ENCODE results near the gene ASB2.
A peak's percentile ranks its signal among the peaks of the same experiment; 100 is the strongest.

The ASB2 gene

DNA sequence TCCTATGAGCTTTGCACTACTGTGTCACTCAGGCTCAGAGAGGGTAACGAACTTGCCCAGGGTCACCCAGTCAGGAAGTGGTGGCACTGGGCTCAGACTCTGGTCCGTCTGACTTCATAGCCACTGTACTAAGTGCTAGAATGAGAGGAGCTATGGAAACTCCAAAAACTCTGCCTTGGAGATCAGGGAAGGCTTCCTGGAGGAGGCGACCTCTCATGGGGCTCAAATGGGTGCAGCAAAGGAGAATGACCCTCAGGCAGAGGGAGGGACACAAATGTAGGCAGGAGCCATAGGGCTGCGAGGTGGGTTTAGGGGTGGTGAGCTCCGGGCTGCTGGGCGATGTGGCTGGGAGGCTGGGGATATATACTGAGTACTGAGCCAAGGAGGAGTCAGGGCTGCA is 23.9 kb upstream of the ASB2 start:
- DNase-seq (ENCODE audit: low read depth), result no peak

DNA sequence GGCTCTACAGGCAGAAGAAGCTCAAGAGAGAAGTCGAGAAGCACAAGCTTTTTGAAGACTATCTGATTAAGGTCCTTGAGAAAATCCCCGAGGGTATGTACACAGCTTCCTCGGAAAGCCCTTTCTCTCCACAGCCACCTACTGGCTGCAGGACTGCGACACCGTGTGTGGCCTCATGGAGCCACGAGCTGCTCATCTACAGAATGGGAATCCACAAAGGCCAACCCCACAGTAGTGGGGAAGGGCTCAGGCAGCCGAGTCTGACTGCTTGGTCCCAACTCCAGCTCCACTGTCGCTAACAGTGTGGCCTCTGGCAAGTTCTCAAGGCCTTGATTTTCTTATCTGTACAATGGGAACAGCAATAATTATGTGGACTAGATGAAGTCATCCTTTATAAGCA is 23.2 kb upstream of the ASB2 start:
- no peak for DNase-seq (ENCODE audit: low read depth)

DNA sequence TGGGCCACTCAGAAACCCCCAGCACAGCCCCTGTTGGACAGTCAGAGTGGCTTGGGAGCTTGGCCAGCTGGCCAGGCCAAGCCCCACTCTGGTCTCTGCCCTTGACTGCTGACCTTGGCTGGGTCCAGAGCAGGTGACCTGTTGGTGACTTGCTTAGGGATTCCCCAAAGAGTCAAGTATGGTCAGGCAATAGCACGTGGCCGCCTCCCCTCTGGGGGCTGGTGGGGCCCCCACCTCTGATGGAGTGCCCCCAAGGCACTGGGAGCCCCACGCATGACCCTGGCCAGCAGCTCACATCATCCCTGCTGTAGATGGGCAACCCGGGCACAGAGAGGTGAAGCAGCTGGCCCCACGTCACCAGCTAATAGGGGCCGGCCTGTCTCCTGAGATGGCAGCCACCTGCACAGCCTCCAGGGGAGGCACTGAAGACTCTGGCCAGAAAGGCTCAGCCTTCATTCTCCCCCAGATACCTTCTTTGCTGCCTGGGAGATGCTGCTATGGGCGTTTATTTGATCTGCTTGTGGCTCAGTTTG is 22.6 kb upstream of the ASB2 start:
- no peak for DNase-seq (ENCODE audit: low read depth)

DNA sequence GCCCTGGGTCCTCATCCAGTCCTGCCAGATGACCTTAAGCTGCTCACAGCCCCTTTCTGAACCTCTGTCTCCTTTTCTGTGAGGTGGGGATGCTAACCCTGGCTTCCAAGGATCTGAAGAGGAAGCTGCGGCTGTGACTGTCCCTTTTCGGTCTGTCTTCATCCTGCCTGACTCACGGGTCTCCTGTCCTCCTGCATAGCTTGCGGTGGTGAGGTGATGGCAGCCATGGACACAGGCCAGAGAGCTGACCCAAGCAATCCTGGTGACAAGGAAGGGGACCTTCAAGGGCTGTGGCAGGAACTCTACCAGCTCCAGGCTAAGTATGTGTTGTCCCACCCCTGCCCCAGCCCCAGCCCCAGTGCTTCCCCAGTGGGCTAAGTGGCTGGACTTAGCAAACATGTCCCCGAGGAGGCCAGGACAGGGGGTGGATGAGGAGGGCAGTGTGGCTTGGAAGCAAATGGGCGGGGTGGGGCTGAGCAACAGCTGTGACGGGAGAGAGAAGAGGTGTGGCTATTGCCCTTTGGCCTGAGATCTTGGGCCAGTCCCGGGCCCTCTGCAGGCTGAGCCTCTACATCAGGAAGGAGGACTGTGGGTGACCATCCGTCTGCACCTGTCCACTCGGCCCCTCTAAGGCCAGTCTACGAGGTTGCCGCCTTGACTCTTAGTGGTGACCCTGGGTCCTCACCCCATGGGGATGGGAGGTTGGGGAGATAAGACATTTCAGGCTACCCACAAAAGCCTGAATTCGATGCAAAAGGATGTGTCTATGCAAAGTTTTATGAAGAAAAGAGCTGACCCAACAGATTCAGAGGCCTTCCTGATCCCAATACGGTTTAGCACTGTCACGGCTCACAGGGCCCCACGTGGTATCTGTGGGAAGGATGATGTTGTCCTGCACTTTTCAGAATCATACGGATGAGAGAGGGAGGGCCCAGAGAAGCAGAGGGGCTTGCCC is 21.8 kb upstream of the ASB2 start:
- DNase-seq (ENCODE audit: low read depth), result no peak

DNA sequence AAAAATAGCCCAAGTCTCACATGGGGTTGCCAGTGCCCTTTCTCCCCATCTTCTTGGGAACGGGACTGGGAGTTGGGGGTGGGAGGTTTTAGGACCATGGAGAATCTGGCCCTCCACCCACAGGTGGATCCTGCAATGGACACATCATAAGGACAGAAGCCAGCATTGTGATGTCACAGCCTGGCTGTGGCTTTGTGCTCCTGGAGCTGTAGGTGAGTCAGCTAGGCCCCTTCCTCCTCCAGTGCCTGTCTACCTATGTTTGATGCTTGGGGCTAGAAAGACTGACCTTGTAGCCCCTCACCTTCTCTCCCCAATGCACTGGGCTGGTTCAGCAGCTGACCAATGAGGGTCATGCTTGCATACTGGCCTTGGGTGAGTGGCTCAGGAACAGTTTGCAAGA is 20.7 kb upstream of the ASB2 start, which contains the start of gene CCDC197:
Gene CCDC197, plus strand, starts transcription at position 220 of the 400 bp plus-strand sequence. CDS start 831 bp downstream, outside the sequence.
- DNase-seq (ENCODE audit: low read depth), result no peak

DNA sequence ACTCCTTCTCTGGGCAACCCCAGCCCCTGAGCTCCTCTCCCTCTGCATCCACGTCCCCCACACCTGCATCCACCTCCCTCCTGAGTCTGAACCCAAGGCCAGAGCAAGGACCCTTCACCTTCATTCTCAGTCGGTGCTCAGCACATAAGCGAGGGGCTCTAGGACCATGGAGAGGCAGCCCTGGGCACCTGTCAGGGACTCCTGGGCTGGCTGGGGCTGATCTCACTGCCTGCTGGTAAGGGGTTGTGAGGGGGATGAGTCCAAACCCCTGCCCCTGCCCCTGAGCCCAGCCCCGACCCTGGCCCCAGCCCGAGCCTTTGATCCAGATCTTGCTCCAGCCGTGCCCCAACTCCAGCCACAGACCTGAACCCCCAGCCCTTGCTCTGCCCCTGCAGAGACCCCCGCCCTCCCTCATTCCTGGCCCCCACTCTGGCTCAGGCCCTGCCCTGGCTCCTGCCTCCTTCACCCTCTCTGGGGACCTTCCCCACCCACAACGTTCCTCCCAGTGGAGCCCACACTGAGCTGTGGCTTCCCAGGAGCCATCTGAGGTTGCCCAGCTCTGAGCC is 19.8 kb upstream of the ASB2 start:
- DNase-seq (ENCODE audit: low read depth), result no peak

DNA sequence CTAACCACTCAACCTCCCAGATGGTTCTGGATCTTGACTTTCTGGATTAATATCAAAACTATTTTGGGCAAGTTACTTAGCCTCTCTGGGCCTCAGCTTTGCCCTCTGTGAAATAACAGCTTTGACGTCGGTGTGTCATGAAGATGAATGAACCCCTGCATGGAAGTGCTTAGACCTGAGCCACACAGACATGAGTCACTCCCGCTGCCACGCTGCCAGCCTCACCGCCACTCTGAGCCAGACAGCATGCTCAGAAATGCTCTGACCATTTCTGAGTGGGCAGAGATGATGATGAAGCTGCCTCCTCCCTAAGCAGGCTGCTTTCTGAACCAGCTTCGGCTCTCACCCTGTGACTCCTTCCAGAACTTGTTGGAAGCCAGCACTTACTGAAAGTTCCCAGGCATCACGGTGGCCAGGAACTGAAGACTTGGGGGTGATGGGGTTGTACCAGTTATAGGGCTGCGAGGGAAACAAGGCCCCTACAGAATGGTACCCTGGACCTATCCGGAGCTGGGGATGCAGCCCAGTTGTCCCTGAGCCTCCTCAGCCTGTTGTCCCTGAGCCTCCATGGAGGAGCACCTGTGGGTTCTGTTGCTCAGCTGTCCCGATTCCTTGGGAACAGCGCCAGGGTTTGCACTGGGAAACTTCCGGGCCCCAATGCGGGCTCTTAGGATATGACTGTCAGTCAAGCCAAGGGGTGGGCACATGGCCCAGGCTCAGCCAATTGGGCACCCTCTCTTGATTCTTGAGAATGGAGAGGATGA is 18.7 kb upstream of the ASB2 start:
- peak; percentile 58 for DNase-seq (ENCODE audit: low read depth)

DNA sequence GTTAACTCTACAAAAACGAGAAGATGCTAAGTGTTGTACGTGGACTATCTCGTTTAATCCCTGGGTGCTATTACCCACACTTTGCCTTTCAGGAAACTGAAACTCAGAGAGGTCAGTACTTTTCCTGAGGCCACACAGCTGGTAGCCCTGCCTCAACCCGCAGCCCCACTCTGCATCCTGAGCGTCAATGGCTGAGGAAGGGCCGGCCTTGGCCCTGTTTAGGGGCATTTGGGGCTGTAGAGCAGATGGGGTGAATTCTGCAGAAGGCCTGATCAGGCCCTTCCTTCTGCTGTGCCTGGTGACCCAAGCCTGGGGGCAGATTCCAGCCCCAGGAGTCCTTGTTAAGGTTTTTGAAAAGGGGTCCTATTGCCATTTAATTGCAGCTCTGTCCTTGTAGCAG is 17.0 kb upstream of the ASB2 start:
- DNase-seq (ENCODE audit: low read depth), result no peak

DNA sequence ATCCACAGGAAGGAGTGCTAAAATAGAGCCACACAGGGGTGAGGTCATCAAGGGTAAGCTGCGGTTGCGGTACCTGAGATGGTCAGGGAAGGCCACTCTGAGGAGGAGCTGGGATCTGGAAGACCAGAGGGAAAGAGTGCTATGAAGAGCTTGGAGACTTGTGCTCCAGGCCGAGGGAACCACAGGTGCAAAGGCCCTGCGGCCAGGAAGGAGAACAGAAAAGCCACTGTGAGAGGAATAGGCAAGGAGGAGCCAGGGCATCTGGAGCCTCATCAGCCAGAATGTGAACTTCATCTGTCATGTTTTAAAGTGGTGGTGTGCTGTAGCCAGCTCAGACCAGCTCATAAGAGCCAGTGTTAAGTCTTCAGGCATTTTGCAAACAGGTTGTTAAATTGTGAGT is 15.3 kb upstream of the ASB2 start:
- DNase-seq (ENCODE audit: low read depth), result no peak

DNA sequence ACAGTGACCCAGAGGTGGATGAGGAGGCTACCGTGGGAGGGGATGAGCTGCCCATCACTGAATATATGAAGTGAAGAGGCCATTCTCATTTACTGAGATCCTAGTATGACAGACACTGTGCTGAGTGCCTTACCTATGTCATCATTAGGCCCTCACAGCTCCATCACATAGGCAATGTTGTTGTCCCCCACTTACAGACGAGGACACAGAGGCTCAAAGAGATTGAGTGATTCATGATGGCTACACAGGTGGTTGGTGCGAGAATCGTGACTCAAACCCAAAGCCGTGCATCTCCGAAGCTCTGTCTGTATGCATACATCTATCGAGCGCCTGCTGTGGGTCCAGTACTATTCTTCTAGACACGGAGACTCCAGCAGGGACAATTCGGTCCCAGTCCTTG is 14.8 kb upstream of the ASB2 start:
- DNase-seq (ENCODE audit: low read depth), result no peak

DNA sequence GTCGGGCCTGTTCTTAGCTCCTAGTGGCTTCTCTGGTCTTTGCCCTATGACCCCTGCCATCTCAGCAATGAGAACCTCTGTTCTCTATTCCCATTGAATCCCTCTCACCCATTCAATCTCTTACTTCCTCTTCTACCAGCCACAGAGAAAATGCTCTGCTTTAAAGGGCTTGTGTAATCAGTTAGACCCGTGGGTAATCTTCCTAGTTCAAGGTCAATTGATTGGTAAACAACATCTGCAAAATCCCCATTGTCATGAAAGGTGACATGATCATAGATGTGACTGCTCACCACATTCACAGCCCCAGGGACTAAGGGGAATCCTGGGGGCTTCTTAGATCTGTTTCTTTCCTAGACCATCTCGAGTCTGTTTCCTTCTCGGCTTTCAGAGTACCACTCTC is 13.6 kb upstream of the ASB2 start:
- DNase-seq (ENCODE audit: low read depth), result no peak

DNA sequence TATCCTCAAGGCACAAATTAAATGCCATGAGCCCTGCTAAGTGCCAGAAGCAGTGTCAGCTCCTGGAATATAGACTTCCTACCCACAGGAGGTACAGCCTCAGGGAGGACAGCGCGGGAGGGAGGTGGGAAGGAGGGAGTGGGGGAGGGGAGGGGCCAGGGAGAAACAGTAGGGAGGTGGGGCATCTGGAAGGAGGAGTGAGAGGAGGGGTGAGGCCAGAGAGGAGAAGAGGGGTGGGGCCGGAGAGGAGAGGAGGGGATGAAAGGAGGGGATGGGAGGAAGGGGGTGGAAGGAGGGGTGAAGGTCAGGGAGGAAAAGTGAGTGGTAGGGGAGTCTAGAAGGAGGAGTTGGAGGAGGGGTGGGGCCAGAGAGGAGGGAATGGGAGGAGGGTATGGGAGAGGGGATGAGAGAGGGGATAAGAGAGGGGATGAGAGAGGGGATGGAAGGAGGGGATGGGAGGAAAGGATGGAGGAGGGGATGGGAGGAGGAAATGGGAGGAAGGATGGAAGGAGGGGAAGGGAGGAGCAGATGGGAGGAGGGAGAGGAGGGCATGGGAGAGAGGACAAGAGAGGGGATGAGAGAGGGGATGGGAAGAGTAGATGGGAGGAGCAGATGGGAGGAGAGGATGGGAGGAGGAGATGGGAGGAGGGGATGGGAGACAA is 11.6 kb upstream of the ASB2 start:
- DNase-seq (ENCODE audit: low read depth), result no peak

DNA sequence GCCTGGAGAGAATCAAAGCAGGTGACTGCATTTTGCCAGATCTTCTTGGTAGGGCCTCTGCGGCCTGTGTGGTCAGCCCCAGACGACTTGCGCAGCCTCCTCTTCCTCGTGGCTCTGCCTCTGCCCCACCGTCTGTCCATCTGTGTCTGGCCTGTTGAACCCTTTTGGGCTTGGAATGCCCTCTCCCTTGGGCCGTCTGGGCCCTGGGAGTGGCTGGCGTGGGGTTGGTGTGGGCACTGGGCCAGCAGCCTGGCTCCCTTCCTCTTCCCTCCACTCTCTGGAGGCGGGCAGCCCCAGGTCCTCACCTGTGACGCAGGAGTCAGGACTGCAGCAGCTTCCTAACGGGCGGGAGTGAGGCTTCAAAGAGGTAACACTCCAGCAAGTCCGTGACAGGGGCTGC is 11.0 kb upstream of the ASB2 start:
- no peak for DNase-seq (ENCODE audit: low read depth)

DNA sequence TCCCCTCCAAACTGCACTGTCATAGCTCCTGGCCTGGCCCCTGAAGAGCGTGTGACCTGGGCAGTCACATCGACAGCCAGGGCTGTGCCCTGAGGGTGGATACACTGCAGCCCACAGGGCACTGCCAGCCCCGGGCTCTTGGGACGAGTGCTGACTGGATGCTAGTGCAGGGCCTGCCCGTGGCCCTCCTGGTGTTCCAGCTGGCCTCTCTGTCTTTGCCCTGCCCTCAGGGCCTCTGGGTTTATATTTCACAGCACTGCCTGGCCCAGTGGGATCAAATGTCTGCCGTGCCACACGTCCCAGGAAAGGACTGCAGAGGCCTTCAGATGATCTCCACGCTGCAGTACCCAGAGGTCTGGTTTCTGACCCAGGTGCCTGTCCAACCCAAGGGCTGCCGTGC is 10.6 kb upstream of the ASB2 start:
- DNase-seq (ENCODE audit: low read depth), result no peak

DNA sequence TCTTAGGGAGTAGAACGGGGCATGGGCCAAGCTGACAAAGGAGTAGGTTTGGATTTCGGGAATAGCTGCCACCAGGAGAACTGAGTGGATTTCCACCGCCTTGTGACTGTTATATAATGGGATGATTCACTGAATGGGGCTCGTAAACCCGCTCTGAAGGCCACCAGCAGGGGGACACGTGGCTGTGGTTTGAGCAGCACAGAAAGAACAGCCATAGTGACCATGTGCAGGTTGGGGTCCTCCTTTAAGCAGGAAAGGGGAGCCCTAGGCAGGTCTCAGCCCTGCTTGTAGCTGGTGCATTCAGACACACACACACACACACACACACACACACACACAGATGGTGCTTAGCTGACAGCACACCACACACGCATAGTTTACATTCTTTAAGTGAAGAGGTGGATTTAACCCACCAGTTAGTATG is 8.6 kb upstream of the ASB2 start:
- DNase-seq (ENCODE audit: low read depth), result peak; percentile 68

DNA sequence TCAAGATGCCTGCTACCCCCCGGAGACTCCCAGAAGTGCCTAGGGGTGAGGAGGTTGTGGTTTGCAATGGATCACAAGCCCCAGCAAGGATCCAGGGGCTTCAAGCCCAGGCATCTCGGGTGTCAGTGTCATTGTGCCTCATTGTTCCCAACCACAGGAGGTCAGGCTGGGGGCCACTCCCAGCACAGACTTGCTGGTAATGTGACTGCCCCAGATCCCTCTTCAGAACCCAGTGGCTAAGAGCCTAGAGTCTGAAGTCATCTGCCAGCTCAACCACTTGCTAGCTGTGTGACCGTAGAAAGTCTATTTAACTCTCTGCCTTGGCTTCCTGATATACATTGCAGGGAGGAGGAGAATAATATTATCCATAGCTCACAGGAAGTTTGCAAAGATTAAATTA is 7.7 kb upstream of the ASB2 start:
- peak; percentile 13 for DNase-seq (ENCODE audit: low read depth)

DNA sequence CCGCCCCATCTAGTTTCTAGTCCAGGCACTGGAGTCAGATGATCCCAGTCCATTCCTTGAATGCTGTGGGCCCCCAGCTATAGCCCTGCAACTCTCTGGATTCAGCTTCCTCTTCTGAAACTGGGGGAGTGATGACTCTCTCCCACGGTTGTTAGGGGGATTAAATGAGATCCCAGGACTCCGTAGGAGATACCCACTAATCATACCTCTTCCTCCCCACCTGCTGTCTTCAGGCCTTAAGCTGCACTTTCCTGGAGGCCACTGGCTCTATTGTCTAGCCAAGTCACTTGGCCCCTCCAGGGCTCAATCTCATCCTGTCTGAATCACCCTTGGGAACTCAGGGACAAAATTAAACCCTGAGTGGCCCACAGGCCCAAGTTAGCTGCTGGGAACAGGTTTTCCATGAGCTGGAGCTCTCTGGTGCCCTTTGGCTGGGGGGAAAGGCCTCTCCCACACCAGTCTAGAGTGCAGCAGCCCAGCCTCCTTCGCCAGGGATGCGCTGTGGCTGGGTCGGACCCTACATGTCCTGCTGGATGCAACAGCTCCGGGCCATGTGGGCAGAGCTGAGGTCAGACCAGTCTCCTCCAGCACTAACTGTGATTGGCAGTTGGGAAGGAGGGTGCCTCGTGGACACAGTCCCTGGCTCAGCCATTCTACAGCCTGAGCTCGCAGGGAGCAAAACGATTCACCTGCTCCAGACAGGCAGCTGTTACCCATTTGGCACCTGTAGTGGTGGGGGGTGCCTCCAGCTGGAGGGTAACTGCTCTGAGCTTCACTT is 6.0 kb upstream of the ASB2 start:
- no peak for DNase-seq (ENCODE audit: low read depth)

DNA sequence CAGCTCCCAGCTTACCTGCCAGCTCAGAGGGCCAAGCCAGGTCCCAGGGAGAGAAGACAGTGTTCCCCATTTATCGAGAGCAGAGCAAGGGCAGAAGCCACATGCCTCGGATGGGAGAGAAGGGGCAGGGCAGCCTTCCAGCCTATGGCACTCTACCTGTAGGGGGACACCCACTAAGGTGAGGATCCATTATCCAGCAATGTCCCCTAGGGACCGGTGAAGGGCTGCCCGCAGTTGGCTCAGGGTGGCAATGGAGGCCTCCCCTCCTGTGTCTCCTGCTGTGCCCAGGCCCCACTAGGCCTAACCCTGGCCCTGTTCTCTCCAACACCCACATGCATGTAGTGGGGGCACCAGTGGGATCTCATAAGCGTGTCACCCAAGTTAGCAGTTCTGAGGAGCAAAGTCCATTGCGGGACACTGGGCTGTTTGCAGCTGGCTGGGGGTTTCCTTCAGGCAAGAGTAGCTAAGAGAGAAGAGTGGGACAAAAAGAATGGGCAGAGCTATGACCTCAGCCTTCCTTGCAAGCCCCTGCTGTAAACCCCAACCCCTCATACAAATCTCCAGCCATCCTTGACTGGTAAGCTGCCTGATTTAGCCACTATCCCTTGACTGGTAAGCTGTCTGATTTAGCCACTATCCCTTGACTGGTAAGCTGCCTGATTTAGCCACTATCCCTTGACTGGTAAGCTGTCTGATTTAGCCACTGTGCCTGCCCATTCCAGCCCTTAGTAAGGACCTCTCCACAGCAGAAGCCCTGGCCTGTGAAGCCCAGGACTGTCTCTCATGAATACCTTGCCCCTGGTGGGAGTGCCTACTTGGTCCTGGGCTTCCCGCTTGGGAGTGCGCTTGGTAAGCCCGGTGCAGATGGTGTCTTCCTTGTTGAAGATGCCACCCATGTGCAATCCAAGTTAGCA is 5.2 kb upstream of the ASB2 start:
- no peak for DNase-seq (ENCODE audit: low read depth)

DNA sequence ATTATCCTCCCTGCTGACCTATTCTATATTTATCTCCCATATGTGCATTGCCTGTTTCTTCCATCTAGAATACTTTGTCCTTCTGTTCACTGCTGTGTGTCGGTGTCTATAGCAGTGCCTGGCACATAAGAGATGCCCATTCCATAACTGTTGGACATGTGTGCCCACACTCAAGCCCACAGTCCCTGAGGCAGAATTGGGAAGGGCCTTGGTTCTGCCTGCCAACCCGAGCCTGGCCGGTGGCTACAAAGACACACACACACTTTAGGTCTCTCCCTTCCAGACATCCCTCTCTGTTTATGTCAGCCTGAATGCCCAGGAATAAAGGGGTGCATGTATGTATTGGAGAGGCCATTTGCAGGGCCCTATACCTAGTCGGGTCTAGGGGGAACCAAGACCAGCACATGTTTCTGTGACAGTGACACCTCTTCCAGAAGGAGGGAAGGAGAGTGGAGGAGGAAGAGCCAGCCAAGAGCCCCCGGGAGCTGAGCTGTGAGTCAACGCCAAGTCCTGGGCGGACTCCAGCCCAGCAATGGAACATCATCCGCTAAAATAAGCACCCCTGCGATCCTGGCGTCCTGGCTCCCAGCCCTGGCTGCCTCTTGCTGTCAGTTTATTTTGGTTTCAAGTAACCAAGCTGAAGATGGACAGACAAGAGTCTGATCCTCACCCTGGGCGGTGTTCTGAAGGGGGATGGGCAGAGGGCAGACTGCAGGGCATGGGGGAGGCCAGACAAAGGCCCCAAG is 4.3 kb upstream of the ASB2 start:
- no peak for DNase-seq (ENCODE audit: low read depth)

Measured in GM04504 (cell line).